ENCODE results near the gene LRRC71.

Gene LRRC71

GRCh38 chr1:156889802-156890580, 30.4 kb upstream of the LRRC71 start:
- no peak overlapping the region for H3K4me3 ChIP-seq (ENCODE audit: low read length)
- peak; percentile 71 for DNase-seq (ENCODE audit: low read depth)
- TF ChIP-seq, protein P1, sequence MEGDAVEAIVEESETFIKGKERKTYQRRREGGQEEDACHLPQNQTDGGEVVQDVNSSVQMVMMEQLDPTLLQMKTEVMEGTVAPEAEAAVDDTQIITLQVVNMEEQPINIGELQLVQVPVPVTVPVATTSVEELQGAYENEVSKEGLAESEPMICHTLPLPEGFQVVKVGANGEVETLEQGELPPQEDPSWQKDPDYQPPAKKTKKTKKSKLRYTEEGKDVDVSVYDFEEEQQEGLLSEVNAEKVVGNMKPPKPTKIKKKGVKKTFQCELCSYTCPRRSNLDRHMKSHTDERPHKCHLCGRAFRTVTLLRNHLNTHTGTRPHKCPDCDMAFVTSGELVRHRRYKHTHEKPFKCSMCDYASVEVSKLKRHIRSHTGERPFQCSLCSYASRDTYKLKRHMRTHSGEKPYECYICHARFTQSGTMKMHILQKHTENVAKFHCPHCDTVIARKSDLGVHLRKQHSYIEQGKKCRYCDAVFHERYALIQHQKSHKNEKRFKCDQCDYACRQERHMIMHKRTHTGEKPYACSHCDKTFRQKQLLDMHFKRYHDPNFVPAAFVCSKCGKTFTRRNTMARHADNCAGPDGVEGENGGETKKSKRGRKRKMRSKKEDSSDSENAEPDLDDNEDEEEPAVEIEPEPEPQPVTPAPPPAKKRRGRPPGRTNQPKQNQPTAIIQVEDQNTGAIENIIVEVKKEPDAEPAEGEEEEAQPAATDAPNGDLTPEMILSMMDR (conservative IDR thresholded peaks at IDR 0.05; ENCODE audit: low read length) = peak; percentile 91

GRCh38 chr1:156892190-156893047, 28.0 kb upstream of the LRRC71 start:
- peak overlapping the region; percentile 42 for H3K4me3 ChIP-seq (ENCODE audit: low read length)
- TF ChIP-seq, protein P1 (conservative IDR thresholded peaks at IDR 0.05; ENCODE audit: low read length) = peak; percentile 77
- DNase-seq (ENCODE audit: low read depth) = peak; percentile 83

DNA sequence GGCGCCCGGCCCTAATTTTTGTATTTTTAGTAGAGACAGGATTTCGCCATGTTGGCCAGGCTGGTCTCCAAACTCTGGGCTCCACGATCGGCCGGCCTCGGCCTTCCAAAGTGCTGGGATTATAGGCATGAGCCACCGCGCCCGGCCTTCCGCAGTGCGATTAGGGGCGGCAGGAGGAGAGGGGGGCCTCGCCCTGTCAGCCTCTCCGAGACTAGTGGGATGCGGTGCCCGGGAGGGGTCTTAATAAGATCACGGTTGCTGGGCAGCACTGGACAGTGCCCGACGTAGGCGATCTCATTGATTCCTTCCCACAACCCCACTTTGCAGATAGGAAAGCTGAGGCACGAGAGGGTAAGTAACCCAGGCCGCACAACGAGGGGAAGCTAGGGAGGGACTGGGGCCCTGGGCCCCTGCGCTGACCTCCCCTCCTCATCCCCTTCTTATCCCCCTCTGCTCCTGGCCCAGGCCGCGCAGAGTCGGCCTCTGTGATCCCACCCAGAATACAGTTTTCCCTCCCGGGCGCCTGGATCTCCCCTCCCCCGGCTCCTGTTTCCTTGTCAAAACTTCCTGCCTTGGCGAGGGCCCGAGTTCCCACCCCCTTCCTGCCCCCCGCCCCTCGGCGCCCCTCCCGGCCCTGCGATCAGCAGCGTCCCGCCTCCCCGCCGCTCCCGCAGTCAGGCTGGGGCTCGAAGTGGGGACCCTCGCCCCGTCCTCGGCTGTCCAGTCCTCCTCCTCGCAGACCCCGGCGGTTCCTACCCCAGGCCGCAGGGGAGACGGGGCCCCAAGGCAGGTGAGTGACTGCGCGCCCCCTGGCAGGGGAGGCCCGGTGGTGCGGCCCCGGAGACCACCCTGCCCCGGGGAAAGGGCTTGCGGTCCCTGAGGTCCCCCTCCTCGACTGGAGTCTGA, 27.1 kb upstream of the LRRC71 start, which contains the start of gene PEAR1:
TSS of gene PEAR1 (plus strand) at position 671 of the 906 bp plus-strand sequence. CDS start 10,209 bp downstream, outside the sequence.
- no peak for DNase-seq (ENCODE audit: low read depth)
- TF ChIP-seq, protein P1 (conservative IDR thresholded peaks at IDR 0.05; ENCODE audit: low read length) = no peak
- peak within 1 kb of the TSS; percentile 56 for H3K4me3 ChIP-seq (ENCODE audit: low read length)

- peak overlapping the region; percentile 56 for H3K4me3 ChIP-seq (ENCODE audit: low read length)
- TF ChIP-seq, protein P1 (conservative IDR thresholded peaks at IDR 0.05; ENCODE audit: low read length) = no peak
- no peak for DNase-seq (ENCODE audit: low read depth)
Observed at GRCh38 chr1:156894001-156894400, 26.4 kb upstream of the LRRC71 start.

DNA sequence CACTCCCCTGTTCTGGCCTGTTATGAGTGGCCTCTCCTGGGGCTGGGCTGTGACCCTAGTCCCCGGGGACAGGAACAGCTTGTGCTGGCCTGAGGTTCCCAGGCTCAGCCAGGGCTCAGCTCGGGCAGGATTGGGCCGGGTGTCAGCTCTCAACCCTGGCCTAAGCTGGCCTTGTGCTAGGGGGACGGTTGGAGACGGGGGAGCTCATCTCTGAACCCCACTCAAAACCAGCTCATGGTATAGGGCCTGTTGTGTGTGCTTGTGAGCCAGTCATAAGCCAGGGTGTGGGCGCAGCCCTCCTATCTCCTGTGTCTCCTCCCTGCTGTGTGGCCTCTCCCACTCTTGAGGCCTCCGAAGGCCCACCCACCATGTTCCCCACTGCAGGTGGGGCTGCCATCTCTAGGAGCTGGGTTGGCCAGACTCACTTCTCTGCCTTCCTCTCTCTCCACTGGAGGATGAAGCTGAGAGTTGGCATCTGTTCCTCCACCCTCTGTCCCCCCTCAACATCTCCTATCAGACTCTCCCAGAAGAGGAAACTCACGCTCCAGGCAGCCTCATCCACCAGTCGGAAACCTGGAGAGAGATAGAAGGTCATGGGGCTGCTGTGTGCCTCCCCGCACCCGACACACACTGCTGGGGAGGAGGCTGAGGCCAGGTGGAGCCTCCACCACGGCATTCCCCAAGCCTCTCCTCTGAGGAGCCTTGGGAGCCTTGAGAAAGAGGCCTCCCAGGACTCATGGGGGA, 25.5 kb upstream of the LRRC71 start:
- H3K4me3 ChIP-seq (ENCODE audit: low read length) = peak overlapping the region; percentile 56
- no peak for DNase-seq (ENCODE audit: low read depth)
- TF ChIP-seq, protein P1 (conservative IDR thresholded peaks at IDR 0.05; ENCODE audit: low read length) = no peak

DNA sequence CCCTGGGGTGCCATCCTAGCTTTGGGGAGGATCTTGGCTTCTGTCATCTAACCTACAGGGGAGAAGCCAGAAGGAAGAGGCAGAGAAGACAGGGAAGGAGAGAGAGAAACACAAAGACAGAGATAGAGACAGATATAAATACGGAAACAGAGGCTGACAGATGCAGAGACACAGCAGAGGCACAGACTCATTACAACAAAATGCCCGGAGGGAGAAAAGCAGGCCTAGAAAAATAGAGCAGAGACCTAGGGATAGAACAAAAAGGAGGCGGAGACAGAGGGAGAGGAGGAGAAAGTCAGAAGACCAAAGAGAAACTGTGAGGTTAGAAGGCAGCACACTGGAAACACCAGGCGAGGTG, 25.0 kb upstream of the LRRC71 start:
- no peak overlapping the region for H3K4me3 ChIP-seq (ENCODE audit: low read length)
- no peak for DNase-seq (ENCODE audit: low read depth)
- TF ChIP-seq, protein P1 (conservative IDR thresholded peaks at IDR 0.05; ENCODE audit: low read length) = no peak
